Measurements from ENCODE around the gene PEX13.
"Not testable (repeated sequence)": the region's sequence is repeated elsewhere in the genome, so short reads cannot be mapped to it uniquely, and the experiment has no call there.

Gene PEX13

DNA sequence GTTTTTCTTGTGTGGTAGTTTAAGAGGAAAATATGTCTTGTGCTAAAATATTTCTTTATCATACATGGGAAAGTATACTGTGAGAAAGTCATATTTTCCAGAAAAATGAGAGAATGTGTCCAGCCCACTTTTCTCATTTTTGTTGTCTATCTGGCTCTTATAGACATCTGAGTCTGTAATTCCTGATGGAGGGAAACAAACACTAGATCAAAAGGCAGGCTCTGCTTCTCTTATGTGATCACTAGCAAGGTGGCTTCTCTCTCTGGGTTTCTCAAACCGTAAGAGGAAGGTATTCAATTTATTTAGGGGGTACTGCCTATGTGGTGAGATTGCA is 40.0 kb upstream of the PEX13 start:
- Histone ChIP-seq H3K36me3 (ENCODE audit: insufficient read depth, insufficient read length, low read length) (no peaks in the 10 kb centered on the region), H3K9me3 (ENCODE audit: insufficient read depth, low read length) (no peaks in the 10 kb centered on the region), H3K4me3 (ENCODE audit: insufficient read length, low read depth) (no peak overlapping the region), H3K9ac (ENCODE audit: insufficient read length, low read depth) (no peak overlapping the region), H3K27me3 (ENCODE audit: insufficient read depth, insufficient read length) (no peaks in the 10 kb centered on the region), H3K4me1 (ENCODE audit: insufficient read depth, insufficient read length) (peaks cover 3% of the 10 kb centered on the region)
- TF ChIP-seq SUZ12 (IDR thresholded peaks at IDR 0.05; ENCODE audit: extremely low read depth, insufficient read depth, insufficient read length): no peak
- TF ChIP-seq YY1 (IDR thresholded peaks at IDR 0.05; ENCODE audit: insufficient read depth, insufficient read length): no peak
- no peak for TF ChIP-seq ZNF274 (IDR thresholded peaks at IDR 0.05; ENCODE audit: low read depth, low read length)
- no peak for DNase-seq (ENCODE audit: low read depth, low spot score)

DNA sequence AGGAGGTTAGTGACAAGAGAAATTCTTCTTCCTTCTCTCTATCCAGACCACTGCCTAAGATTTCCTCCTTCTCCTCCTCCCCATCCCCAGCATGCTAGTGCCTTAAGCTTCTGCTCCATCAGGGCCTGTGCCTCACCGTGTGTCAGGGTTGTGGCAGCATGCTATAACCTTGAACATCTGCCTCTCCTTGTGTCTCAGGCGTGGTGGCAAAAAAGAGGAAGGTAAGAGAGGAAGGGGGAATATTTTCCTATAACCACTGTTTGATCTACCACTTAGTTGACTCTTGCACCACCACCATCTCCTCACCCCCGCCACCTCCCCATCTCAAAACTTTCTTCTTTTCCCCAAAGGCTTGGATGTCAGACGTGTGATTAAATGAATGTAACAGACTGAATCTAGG is 38.3 kb upstream of the PEX13 start:
- no peaks in the 10 kb centered on the region for H3K4me1 ChIP-seq (ENCODE audit: insufficient read depth, insufficient read length)
- no peak for DNase-seq (ENCODE audit: low read depth, low spot score)
- no peaks in the 10 kb centered on the region for H3K36me3 ChIP-seq (ENCODE audit: insufficient read depth, insufficient read length, low read length)
- H3K9ac ChIP-seq (ENCODE audit: insufficient read length, low read depth): no peak overlapping the region
- H3K9me3 ChIP-seq (ENCODE audit: insufficient read depth, low read length): no peaks in the 10 kb centered on the region
- no peak overlapping the region for H3K4me3 ChIP-seq (ENCODE audit: insufficient read length, low read depth)
- TF ChIP-seq ZNF274 (IDR thresholded peaks at IDR 0.05; ENCODE audit: low read depth, low read length): no peak
- no peak for TF ChIP-seq YY1 (IDR thresholded peaks at IDR 0.05; ENCODE audit: insufficient read depth, insufficient read length)
- no peak for TF ChIP-seq SUZ12 (IDR thresholded peaks at IDR 0.05; ENCODE audit: extremely low read depth, insufficient read depth, insufficient read length)
- H3K27me3 ChIP-seq (ENCODE audit: insufficient read depth, insufficient read length): no peaks in the 10 kb centered on the region

DNA sequence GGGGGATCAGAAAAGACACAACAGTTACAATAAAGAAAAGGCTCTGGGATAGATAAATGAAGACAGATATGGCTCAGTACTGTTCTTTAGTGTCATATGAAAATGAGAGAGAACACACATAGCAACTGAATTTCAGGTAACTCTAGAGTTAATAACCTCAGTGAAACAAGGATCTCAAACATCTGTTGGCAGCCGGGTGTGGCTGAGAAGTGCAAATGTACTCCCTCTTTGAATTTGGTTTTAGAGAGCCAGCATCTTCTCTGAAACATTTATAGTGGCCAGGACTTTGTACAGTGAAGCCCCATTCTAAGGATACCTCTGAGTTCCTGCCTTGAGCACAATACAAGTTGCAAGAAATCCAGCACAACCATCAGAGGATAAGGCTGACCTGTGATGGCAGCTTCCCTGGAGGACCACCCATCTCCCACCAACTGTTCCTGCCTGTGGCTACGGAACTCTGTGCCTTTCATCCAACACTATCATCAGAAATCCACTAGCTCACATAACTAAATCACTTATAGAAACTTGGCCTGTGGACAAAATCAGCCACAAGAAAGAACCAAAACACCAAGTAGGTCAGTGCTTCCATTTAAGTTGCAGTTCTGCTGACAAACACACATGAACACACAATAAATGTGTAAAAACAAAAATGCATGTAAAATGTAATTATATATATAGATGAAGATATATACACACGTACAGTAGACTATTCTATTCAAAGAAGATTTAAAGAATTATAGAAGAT is 37.3 kb upstream of the PEX13 start:
- TF ChIP-seq YY1 (IDR thresholded peaks at IDR 0.05; ENCODE audit: insufficient read depth, insufficient read length) (no peak), SUZ12 (IDR thresholded peaks at IDR 0.05; ENCODE audit: extremely low read depth, insufficient read depth, insufficient read length) (no peak), ZNF274 (IDR thresholded peaks at IDR 0.05; ENCODE audit: low read depth, low read length) (no peak)
- Histone ChIP-seq H3K27me3 (ENCODE audit: insufficient read depth, insufficient read length) (no peaks in the 10 kb centered on the region), H3K9me3 (ENCODE audit: insufficient read depth, low read length) (no peaks in the 10 kb centered on the region), H3K9ac (ENCODE audit: insufficient read length, low read depth) (no peak overlapping the region), H3K4me3 (ENCODE audit: insufficient read length, low read depth) (no peak overlapping the region), H3K36me3 (ENCODE audit: insufficient read depth, insufficient read length, low read length) (no peaks in the 10 kb centered on the region), H3K4me1 (ENCODE audit: insufficient read depth, insufficient read length) (no peaks in the 10 kb centered on the region)
- no peak for DNase-seq (ENCODE audit: low read depth, low spot score)

DNA sequence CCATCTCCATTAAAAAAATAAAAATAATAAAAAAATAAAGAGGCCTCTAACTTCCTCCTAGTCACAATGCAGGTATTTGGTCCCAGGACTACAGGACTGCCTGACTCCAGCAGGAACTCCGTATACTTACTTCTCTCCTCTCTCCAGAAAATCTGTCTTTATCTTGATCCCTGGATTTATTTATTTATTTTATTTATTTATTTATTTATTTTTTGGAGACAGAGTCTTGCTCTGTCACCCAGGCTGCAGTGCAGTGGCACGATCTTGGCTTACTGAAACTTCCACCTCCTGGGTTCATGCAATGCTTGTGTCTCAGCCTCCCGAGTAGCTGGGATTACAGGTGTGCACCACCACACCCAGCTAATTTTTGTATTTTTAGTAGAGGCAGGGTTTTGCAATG is 35.5 kb upstream of the PEX13 start:
- not testable (repeated sequence) for H3K9me3 ChIP-seq (ENCODE audit: insufficient read depth, low read length); H3K4me3 ChIP-seq (ENCODE audit: insufficient read length, low read depth); H3K4me1 ChIP-seq (ENCODE audit: insufficient read depth, insufficient read length); H3K27me3 ChIP-seq (ENCODE audit: insufficient read depth, insufficient read length); H3K9ac ChIP-seq (ENCODE audit: insufficient read length, low read depth); DNase-seq (ENCODE audit: low read depth, low spot score); H3K36me3 ChIP-seq (ENCODE audit: insufficient read depth, insufficient read length, low read length)

DNA sequence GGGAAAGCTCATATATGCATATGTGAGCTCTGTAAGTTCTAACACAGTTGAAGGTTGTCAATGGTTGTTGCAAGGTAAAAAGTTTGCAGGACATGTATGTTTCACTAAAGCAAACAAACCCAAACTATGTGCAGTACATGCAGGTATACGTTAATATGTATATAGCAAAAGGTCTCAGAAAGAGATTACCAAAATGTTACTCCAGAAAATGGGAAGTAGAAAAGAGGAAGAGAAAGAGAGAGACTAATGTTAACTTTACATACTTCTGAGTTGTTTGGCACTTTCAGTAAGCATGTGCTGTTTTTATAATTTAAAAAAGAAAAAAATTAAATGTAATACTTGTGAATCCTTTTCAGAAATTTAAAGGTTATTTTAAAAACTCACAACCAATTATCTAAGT is 32.8 kb upstream of the PEX13 start:
- Histone ChIP-seq H3K36me3 (ENCODE audit: insufficient read depth, insufficient read length, low read length) (no peaks in the 10 kb centered on the region), H3K9me3 (ENCODE audit: insufficient read depth, low read length) (no peaks in the 10 kb centered on the region), H3K9ac (ENCODE audit: insufficient read length, low read depth) (no peak overlapping the region), H3K27me3 (ENCODE audit: insufficient read depth, insufficient read length) (no peaks in the 10 kb centered on the region), H3K4me1 (ENCODE audit: insufficient read depth, insufficient read length) (no peaks in the 10 kb centered on the region), H3K4me3 (ENCODE audit: insufficient read length, low read depth) (no peak overlapping the region)
- TF ChIP-seq SUZ12 (IDR thresholded peaks at IDR 0.05; ENCODE audit: extremely low read depth, insufficient read depth, insufficient read length) (no peak), YY1 (IDR thresholded peaks at IDR 0.05; ENCODE audit: insufficient read depth, insufficient read length) (no peak), ZNF274 (IDR thresholded peaks at IDR 0.05; ENCODE audit: low read depth, low read length) (no peak)
- DNase-seq (ENCODE audit: low read depth, low spot score): no peak

DNA sequence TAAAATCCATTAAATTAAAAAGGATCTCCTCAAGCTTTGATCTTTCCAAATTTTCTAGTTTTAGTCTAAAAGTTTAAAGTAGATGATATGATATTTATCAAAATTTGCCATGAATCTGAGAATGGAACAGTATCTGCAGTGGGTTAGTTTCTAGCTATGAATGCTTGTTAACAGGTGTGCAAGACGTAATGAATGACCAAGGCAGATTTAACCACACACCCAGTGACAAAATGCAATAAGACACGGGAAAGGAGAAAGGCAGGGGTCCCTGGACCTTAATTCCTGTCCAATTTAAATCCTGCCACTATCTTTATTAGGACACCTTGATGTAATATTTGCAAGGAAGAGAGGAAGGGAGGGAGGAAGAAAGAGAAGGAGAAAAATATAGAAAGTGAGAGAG is 30.5 kb upstream of the PEX13 start:
- no peak for DNase-seq (ENCODE audit: low read depth, low spot score)
- no peaks in the 10 kb centered on the region for H3K36me3 ChIP-seq (ENCODE audit: insufficient read depth, insufficient read length, low read length)
- H3K4me3 ChIP-seq (ENCODE audit: insufficient read length, low read depth): no peak overlapping the region
- H3K4me1 ChIP-seq (ENCODE audit: insufficient read depth, insufficient read length): no peaks in the 10 kb centered on the region
- peaks cover 12% of the 10 kb centered on the region for H3K9me3 ChIP-seq (ENCODE audit: insufficient read depth, low read length)
- no peak for TF ChIP-seq ZNF274 (IDR thresholded peaks at IDR 0.05; ENCODE audit: low read depth, low read length)
- no peak for TF ChIP-seq SUZ12 (IDR thresholded peaks at IDR 0.05; ENCODE audit: extremely low read depth, insufficient read depth, insufficient read length)
- TF ChIP-seq YY1 (IDR thresholded peaks at IDR 0.05; ENCODE audit: insufficient read depth, insufficient read length): no peak
- H3K9ac ChIP-seq (ENCODE audit: insufficient read length, low read depth): no peak overlapping the region
- no peaks in the 10 kb centered on the region for H3K27me3 ChIP-seq (ENCODE audit: insufficient read depth, insufficient read length)

DNA sequence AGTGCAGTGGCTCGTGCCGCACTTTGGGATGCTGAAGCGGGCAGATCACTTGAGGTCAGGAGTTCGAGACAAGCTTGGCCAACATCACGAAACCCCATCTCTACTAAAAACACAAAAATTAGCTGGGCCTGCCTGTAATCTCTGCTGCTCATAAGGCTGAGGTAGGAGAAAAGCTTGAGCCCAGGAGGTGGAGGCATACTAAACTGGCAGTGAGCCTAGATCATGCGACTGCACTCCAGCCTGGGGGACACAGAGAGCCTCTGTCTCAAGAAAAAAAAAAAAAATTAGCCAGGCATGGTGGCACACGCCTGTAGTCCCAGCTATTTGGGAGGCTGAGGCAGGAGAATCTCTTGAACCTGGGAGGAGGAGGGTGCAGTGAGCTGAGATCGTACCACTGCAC is 29.9 kb upstream of the PEX13 start:
- H3K27me3 ChIP-seq (ENCODE audit: insufficient read depth, insufficient read length); H3K36me3 ChIP-seq (ENCODE audit: insufficient read depth, insufficient read length, low read length); H3K9ac ChIP-seq (ENCODE audit: insufficient read length, low read depth); DNase-seq (ENCODE audit: low read depth, low spot score); H3K4me1 ChIP-seq (ENCODE audit: insufficient read depth, insufficient read length); H3K4me3 ChIP-seq (ENCODE audit: insufficient read length, low read depth): not testable (repeated sequence)
- peaks cover 18% of the 10 kb centered on the region for H3K9me3 ChIP-seq (ENCODE audit: insufficient read depth, low read length)

DNA sequence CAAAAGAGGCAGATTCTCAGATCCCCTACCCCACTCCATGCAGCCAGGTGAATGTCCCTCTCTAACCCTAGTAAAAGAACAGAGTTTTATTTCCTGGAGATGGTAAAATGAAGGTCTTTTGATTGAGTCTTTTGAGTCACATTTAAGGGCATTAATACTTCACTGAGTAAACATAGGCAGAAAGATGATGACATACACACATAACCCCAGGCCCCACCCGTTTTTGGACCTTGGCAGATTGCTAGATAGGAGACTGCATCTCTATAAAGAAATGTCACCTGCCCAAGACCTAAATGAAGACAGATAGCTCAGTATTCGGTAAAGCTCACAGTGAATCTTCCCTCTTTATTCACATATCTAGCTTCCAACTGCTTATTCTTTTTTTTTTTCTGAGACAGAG is 28.3 kb upstream of the PEX13 start:
- H3K36me3 ChIP-seq (ENCODE audit: insufficient read depth, insufficient read length, low read length): no peaks in the 10 kb centered on the region
- H3K9me3 ChIP-seq (ENCODE audit: insufficient read depth, low read length): peaks cover 24% of the 10 kb centered on the region
- no peak overlapping the region for H3K9ac ChIP-seq (ENCODE audit: insufficient read length, low read depth)
- no peaks in the 10 kb centered on the region for H3K27me3 ChIP-seq (ENCODE audit: insufficient read depth, insufficient read length)
- DNase-seq (ENCODE audit: low read depth, low spot score): no peak
- H3K4me1 ChIP-seq (ENCODE audit: insufficient read depth, insufficient read length): no peaks in the 10 kb centered on the region
- TF ChIP-seq YY1 (IDR thresholded peaks at IDR 0.05; ENCODE audit: insufficient read depth, insufficient read length) (no peak), SUZ12 (IDR thresholded peaks at IDR 0.05; ENCODE audit: extremely low read depth, insufficient read depth, insufficient read length) (no peak), ZNF274 (IDR thresholded peaks at IDR 0.05; ENCODE audit: low read depth, low read length) (no peak)
- H3K4me3 ChIP-seq (ENCODE audit: insufficient read length, low read depth): no peak overlapping the region

All from NT2/D1 (cell line).